ENCODE results near the gene PRKCE. TPM values are rescaled to one million over a fixed set of nuclear protein-coding genes. Genes with fewer than 3 reads are reported as not detected.

The PRKCE gene
- total RNA-seq, 1 donor from 2014 or later = 12.0 TPM

DNA sequence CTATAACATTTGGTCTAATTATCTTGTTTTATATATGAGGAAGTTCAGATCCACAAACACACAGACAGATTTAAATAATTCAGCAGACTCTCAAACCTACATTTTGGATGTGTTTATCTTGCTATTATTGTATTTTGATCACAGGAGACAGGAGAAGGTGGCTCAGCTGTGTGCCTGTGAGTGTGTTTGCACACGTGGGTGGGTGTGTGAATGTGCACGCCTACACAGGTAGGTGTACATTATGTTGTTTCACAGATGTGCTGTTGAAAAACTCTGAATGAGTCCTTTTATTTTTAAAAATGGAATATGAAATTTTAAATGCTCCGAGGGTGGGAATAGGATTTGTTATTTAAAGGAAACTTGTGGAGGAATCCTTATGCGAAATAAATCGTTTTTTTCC, 183.4 kb downstream of the PRKCE start:
- no peak overlapping the region for H3K27ac Mint-ChIP-seq (ENCODE audit: unreplicated experiment)
- no peak overlapping the region for H3K4me3 Mint-ChIP-seq (ENCODE audit: unreplicated experiment)
- H3K36me3 Mint-ChIP-seq (ENCODE audit: low read depth) = peaks cover 11% of the 10 kb centered on the region
- peaks cover 7% of the 10 kb centered on the region for H3K4me1 Mint-ChIP-seq (ENCODE audit: low read depth)
- DNase-seq (ENCODE audit: low spot score) = no peak
- peaks cover 16% of the 10 kb centered on the region for H3K9me3 Mint-ChIP-seq (ENCODE audit: low read depth)
- no peaks in the 10 kb centered on the region for H3K27me3 Mint-ChIP-seq (ENCODE audit: low read depth)
- TF ChIP-seq, protein P1, sequence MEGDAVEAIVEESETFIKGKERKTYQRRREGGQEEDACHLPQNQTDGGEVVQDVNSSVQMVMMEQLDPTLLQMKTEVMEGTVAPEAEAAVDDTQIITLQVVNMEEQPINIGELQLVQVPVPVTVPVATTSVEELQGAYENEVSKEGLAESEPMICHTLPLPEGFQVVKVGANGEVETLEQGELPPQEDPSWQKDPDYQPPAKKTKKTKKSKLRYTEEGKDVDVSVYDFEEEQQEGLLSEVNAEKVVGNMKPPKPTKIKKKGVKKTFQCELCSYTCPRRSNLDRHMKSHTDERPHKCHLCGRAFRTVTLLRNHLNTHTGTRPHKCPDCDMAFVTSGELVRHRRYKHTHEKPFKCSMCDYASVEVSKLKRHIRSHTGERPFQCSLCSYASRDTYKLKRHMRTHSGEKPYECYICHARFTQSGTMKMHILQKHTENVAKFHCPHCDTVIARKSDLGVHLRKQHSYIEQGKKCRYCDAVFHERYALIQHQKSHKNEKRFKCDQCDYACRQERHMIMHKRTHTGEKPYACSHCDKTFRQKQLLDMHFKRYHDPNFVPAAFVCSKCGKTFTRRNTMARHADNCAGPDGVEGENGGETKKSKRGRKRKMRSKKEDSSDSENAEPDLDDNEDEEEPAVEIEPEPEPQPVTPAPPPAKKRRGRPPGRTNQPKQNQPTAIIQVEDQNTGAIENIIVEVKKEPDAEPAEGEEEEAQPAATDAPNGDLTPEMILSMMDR (IDR thresholded peaks at IDR 0.05) = no peak

DNA sequence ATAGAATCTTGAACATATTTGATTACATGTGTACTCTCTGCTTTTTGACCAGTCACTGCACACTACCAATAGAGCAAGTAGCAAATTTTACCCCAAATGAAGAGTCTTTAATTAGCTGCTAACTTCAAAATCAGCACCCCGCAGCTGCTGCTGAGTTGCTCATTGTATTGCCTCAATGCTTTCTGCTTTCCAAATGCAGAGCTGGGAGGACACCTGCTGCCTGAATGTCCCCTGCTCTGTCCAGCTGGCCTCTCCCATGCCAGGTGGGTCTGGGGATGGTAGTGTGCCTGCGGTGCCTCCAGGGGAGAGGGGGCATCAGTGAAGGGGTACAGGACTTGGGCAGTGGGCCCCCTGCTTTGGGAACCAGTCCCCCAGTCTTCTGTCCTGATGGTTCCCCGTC, 184.8 kb downstream of the PRKCE start:
- TF ChIP-seq, protein P1 (IDR thresholded peaks at IDR 0.05) = no peak
- Mint-ChIP-seq H3K27ac (ENCODE audit: unreplicated experiment) (no peak overlapping the region), H3K4me1 (ENCODE audit: low read depth) (peaks cover 12% of the 10 kb centered on the region), H3K27me3 (ENCODE audit: low read depth) (no peaks in the 10 kb centered on the region), H3K36me3 (ENCODE audit: low read depth) (peaks cover 2% of the 10 kb centered on the region), H3K4me3 (ENCODE audit: unreplicated experiment) (no peak overlapping the region), H3K9me3 (ENCODE audit: low read depth) (peaks cover 2% of the 10 kb centered on the region)
- DNase-seq (ENCODE audit: low spot score) = no peak

DNA sequence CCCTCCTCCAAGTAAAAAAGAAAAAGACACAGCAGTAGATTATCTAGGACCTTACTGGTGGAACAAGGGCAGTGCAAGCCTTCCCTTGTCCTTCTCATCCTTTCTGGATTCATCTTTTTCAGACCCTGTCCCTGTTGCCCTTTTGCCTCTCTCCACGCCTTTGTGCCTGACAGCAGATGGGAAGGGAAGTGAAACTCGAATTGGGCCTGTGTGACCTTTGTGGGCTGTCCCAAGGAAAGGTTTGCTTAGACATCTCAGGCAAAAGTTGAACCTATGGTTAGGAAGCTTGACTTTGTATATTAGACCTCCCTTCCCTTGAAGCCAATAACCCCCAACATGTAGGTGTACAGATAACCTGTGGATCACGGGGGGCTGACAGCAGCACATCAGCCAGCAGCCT, 185.3 kb downstream of the PRKCE start:
- H3K36me3 Mint-ChIP-seq (ENCODE audit: low read depth) = no peaks in the 10 kb centered on the region
- H3K4me3 Mint-ChIP-seq (ENCODE audit: unreplicated experiment) = no peak overlapping the region
- TF ChIP-seq, protein P1 (IDR thresholded peaks at IDR 0.05) = no peak
- H3K27ac Mint-ChIP-seq (ENCODE audit: unreplicated experiment) = no peak overlapping the region
- DNase-seq (ENCODE audit: low spot score) = no peak
- H3K4me1 Mint-ChIP-seq (ENCODE audit: low read depth) = peaks cover 12% of the 10 kb centered on the region
- no peaks in the 10 kb centered on the region for H3K9me3 Mint-ChIP-seq (ENCODE audit: low read depth)
- H3K27me3 Mint-ChIP-seq (ENCODE audit: low read depth) = no peaks in the 10 kb centered on the region

DNA sequence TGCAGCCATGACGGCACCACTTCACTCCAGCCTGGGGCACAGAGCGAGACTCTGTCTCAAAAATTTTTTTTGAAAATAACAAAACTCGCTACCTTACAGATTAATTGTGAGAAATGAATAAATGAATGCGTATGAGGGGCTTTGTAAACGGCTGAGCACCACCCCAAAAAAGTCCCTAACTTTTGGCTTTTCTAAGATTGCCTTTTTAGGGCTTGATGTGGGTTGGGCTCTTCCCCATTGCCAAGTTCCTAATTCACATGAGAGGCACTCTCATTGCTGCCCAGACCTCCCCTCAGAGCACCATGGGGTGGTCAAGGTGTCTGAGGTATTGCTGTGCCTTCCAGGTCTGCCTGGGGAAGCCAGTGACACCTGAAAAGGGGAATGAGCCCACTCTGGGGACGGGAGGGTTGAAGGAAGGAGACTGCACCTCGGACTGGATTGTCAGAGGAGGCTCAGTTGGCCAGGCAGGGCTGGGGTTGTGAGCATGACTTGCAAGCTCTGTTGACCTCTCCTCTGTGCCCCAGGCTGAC, 186.4 kb downstream of the PRKCE start:
- H3K4me1 Mint-ChIP-seq (ENCODE audit: low read depth) = peaks cover 12% of the 10 kb centered on the region
- peaks cover 1% of the 10 kb centered on the region for H3K36me3 Mint-ChIP-seq (ENCODE audit: low read depth)
- no peak for DNase-seq (ENCODE audit: low spot score)
- H3K9me3 Mint-ChIP-seq (ENCODE audit: low read depth) = no peaks in the 10 kb centered on the region
- no peak overlapping the region for H3K4me3 Mint-ChIP-seq (ENCODE audit: unreplicated experiment)
- TF ChIP-seq, protein P1 (IDR thresholded peaks at IDR 0.05) = no peak
- H3K27ac Mint-ChIP-seq (ENCODE audit: unreplicated experiment) = no peak overlapping the region
- no peaks in the 10 kb centered on the region for H3K27me3 Mint-ChIP-seq (ENCODE audit: low read depth)

DNA sequence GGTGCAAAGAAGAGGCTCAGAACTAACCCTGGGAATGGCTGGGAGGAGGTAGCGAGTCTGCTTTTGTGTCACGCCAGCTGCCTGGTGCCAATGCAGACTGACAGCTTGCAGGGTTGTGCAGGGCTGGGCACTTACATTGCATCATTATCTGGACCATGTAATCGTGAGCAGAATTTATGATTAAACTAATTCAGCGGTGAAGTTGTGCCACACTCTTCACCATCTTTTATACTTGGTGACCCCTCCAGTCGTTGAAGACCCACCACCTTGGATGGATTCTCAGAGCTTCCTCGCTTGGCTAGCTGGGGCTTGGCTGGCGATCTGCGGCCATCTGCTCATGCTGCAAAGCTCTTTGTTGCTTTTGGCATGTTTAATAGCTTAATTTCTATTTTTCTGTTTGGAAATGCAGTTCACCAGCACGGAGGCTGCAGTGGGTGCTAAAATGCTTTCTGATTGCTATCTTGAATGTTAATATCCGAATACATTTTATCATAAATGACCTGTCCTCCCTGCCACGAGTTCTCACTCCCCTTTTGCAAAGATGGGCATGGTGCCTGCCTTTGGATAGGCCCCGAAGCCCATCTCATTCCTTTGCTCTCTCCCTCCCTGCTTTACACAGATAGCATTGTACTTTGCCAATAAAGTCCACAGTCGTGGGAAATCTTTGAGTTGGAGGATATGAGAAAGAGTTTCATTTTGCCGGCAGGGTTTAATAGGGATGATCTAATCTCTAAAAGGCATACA, 188.2 kb downstream of the PRKCE start:
- Mint-ChIP-seq H3K27ac (ENCODE audit: unreplicated experiment) (no peak overlapping the region), H3K27me3 (ENCODE audit: low read depth) (no peaks in the 10 kb centered on the region), H3K4me1 (ENCODE audit: low read depth) (peaks cover 23% of the 10 kb centered on the region), H3K36me3 (ENCODE audit: low read depth) (peaks cover 4% of the 10 kb centered on the region), H3K4me3 (ENCODE audit: unreplicated experiment) (no peak overlapping the region), H3K9me3 (ENCODE audit: low read depth) (no peaks in the 10 kb centered on the region)
- TF ChIP-seq, protein P1 (IDR thresholded peaks at IDR 0.05) = no peak
- no peak for DNase-seq (ENCODE audit: low spot score)
